ENCODE results near the gene PSMC3IP.

DNA sequence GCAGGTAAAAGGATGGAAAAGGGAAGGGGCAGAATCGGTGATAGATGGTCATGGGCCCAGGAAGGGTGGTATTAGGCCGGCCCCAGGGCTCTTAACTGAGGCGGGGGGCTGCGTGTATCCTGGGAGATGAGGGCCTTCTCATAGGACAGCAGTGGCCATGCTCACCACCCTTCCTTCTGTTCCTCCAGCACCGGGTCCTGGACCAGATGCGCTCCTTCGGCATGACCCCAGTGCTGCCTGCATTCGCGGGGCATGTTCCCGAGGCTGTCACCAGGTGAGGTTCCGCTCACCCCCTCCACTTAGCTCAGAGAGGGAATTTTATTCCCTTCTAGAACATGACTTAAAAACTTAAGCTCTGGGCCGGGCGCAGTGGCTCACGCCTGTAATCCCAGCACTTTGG, 39.0 kb downstream of the PSMC3IP start:
- TF ChIP-seq ZNF555 (tag by site-specific recombination; conservative IDR thresholded peaks at IDR 0.05) (no peak), ZNF146 (tag by site-specific recombination; IDR thresholded peaks at IDR 0.05) (no peak), ATF2 (tag by site-specific recombination; IDR thresholded peaks at IDR 0.05; ENCODE audit: low read depth) (no peak), ZNF561 (tag by site-specific recombination; IDR thresholded peaks at IDR 0.05; ENCODE audit: borderline replicate concordance) (no peak), ZBTB1 (tag by site-specific recombination; IDR thresholded peaks at IDR 0.05) (no peak), CTCF (tag by site-specific recombination; IDR thresholded peaks at IDR 0.05) (no peak)
- TF ChIP-seq, protein P1, sequence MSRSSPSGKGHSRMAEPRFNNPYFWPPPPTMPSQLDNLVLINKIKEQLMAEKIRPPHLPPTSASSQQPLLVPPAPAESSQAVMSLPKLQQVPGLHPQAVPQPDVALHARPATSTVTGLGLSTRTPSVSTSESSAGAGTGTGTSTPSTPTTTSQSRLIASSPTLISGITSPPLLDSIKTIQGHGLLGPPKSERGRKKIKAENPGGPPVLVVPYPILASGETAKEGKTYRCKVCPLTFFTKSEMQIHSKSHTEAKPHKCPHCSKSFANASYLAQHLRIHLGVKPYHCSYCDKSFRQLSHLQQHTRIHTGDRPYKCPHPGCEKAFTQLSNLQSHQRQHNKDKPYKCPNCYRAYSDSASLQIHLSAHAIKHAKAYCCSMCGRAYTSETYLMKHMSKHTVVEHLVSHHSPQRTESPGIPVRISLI (tag by site-specific recombination; IDR thresholded peaks at IDR 0.05), result no peak
- TF ChIP-seq, protein P2, sequence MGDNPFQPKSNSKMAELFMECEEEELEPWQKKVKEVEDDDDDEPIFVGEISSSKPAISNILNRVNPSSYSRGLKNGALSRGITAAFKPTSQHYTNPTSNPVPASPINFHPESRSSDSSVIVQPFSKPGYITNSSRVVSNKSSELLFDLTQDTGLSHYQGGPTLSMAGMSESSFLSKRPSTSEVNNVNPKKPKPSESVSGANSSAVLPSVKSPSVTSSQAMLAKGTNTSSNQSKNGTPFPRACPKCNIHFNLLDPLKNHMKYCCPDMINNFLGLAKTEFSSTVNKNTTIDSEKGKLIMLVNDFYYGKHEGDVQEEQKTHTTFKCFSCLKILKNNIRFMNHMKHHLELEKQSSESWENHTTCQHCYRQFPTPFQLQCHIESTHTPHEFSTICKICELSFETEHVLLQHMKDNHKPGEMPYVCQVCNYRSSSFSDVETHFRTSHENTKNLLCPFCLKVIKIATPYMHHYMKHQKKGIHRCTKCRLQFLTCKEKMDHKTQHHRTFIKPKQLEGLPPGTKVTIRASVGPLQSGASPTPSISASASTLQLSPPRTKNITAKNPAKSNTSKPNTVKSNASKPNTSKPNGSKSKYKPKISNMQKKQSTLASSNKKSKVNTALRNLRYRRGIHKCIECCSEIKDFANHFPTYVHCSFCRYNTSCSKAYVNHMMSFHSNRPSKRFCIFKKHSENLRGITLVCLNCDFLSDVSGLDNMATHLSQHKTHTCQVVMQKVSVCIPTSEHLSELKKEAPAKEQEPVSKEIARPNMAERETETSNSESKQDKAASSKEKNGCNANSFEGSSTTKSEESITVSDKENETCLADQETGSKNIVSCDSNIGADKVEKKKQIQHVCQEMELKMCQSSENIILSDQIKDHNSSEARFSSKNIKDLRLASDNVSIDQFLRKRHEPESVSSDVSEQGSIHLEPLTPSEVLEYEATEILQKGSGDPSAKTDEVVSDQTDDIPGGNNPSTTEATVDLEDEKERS (tag by site-specific recombination; IDR thresholded peaks at IDR 0.05), result no peak
- TF ChIP-seq, protein P3, sequence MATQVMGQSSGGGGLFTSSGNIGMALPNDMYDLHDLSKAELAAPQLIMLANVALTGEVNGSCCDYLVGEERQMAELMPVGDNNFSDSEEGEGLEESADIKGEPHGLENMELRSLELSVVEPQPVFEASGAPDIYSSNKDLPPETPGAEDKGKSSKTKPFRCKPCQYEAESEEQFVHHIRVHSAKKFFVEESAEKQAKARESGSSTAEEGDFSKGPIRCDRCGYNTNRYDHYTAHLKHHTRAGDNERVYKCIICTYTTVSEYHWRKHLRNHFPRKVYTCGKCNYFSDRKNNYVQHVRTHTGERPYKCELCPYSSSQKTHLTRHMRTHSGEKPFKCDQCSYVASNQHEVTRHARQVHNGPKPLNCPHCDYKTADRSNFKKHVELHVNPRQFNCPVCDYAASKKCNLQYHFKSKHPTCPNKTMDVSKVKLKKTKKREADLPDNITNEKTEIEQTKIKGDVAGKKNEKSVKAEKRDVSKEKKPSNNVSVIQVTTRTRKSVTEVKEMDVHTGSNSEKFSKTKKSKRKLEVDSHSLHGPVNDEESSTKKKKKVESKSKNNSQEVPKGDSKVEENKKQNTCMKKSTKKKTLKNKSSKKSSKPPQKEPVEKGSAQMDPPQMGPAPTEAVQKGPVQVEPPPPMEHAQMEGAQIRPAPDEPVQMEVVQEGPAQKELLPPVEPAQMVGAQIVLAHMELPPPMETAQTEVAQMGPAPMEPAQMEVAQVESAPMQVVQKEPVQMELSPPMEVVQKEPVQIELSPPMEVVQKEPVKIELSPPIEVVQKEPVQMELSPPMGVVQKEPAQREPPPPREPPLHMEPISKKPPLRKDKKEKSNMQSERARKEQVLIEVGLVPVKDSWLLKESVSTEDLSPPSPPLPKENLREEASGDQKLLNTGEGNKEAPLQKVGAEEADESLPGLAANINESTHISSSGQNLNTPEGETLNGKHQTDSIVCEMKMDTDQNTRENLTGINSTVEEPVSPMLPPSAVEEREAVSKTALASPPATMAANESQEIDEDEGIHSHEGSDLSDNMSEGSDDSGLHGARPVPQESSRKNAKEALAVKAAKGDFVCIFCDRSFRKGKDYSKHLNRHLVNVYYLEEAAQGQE (tag by site-specific recombination; IDR thresholded peaks at IDR 0.05), result no peak
